Chondrocyte (in vitro differentiated cells): ENCODE measurements around the gene DNAJC11. TPM values are rescaled to one million over a fixed set of nuclear protein-coding genes. Genes with fewer than 3 reads are reported as not detected.

ENCODE experiments used
- DNase-seq: peaks from one replicate; pipeline ENCODE4 v3.0.0; 2021; ENCODE audit warnings: mixed read lengths, low spot score
- H3K27ac Mint-ChIP-seq: one replicate; pipeline ENCODE4 v1.8.0; 2021; ENCODE audit warnings: mild to moderate bottlenecking, moderate library complexity, mixed read lengths; ENCODE audit not compliant: unreplicated experiment
- H3K27me3 Mint-ChIP-seq: 2 replicates; pipeline ENCODE4 v1.8.0; 2021; ENCODE audit warnings: low read depth, mixed read lengths
- H3K36me3 Mint-ChIP-seq: 2 replicates; pipeline ENCODE4 v1.8.0; 2021; ENCODE audit warnings: low read depth, mixed read lengths
- H3K4me1 Mint-ChIP-seq: 2 replicates; pipeline ENCODE4 v1.8.0; 2021; ENCODE audit warnings: low read depth, mild to moderate bottlenecking, mixed read lengths
- H3K4me3 Mint-ChIP-seq: one replicate; pipeline ENCODE4 v1.8.0; 2021; ENCODE audit warnings: mild to moderate bottlenecking, moderate library complexity, mixed read lengths; ENCODE audit not compliant: unreplicated experiment
- H3K9me3 Mint-ChIP-seq: 2 replicates; pipeline ENCODE4 v1.8.0; 2021; ENCODE audit warnings: low read depth, mixed read lengths
- total RNA-seq: library from RNA; stranded (reverse); gene quantifications from 3 replicates; pipeline ENCODE4 v1.2.1, GENCODE V29; 2021
- TF ChIP-seq, protein P1 (sequence below): fragments of 200-600 bp; sonication (generic); IDR thresholded peaks from 2 replicates; pipeline ENCODE4 v1.5.0; 2021; ENCODE audit warnings: antibody characterized with exemption, mild to moderate bottlenecking, moderate library complexity

DNAJC11 gene
- total RNA-seq, 1 donor from 2014 or later: 46.3 TPM

DNA sequence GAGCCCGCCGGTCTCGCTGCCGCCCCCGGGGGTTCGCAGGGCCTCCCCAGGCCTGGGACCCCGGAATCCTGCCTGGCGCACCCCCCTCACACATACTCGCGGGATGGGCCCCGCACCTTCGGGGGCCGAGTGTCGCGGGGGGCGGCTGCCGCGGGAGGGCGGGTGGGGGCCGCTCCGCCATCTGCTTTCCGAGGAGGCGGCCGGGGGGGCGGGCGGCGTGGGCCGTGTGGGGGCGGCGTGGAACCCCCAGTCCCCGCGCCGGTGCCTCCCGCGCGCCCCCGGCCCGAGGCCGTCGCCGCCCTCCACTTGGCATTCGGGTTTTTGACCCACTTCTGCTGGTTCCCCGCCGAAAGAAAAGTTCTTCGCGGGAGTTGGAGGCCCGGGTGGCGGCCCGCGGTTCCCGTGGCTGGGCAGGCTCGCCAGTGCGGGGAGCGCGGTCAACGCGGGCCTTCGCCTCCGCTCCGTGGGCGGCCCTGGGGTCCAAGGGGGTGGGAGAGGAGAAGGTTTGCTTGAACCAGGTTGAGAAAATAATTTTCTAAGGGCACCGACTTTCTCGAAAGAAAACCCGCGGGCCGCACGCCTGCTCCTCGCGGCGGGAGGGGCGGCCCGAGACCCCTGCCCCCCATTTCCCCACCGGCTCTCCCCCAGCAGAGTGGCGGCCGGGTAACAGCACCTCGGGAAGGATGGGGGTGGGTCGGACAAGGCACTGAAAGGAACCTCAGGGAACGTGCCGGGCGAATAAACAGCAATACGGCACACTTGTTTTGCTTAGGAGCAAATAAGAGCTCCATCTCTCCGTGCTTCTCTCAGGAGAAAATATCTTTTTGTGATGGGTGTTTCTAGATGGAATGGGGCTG, 86.5 kb downstream of the DNAJC11 start:
- Mint-ChIP-seq H3K4me3 (peak overlapping the region; percentile 74), H3K9me3 (no peaks in the 10 kb centered on the region), H3K36me3 (peaks cover 8% of the 10 kb centered on the region), H3K27me3 (no peaks in the 10 kb centered on the region), H3K27ac (peak overlapping the region; percentile 86), H3K4me1 (peaks cover 31% of the 10 kb centered on the region)
- DNase-seq: no peak
- TF ChIP-seq, protein P1, sequence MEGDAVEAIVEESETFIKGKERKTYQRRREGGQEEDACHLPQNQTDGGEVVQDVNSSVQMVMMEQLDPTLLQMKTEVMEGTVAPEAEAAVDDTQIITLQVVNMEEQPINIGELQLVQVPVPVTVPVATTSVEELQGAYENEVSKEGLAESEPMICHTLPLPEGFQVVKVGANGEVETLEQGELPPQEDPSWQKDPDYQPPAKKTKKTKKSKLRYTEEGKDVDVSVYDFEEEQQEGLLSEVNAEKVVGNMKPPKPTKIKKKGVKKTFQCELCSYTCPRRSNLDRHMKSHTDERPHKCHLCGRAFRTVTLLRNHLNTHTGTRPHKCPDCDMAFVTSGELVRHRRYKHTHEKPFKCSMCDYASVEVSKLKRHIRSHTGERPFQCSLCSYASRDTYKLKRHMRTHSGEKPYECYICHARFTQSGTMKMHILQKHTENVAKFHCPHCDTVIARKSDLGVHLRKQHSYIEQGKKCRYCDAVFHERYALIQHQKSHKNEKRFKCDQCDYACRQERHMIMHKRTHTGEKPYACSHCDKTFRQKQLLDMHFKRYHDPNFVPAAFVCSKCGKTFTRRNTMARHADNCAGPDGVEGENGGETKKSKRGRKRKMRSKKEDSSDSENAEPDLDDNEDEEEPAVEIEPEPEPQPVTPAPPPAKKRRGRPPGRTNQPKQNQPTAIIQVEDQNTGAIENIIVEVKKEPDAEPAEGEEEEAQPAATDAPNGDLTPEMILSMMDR: no peak

DNA sequence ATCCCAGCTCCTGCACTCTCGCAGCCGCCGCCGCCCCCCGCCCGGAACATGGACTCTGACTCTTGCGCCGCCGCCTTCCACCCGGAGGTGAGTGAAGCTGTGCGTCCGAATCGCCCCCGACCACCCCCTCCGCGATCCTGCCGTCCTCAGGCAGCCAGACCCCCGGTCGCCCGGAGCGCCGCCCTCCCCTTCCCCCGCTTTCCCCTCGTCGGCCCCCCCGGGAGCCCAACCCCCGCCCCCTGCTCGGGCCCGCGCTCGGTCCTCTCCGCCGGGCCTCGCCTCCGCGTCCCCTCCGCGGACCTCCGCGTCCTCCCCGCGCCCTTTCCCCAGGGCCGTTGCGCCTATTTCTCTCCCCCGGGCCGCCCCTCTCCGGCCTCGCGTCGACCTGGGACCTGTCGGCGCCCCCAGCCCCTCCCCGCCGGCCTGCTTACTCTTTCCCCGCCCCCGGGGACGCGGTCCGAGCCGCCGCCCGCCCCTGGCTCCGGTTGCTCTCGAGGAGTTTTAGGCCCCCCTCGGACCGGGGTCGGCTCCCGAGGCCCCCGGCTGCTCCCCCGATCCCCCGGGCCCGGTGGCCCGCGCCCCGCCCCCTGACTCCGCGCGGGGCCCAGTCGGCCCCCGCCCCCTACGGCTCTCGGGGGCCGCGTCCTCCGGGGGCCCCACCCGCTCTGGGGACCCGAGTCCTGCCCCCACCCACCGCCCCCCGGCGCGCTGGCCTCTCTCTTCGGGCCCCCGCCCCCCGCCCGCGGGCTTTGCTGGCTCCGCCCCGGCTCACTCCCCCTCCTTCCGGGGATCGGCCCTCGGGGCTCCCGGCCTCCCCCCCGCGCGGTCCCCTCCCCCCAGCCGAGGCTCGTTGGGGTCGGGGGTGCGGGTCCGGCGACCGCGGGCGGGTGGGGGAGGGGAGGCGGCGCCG, 87.3 kb downstream of the DNAJC11 start:
- Mint-ChIP-seq H3K9me3 (no peaks in the 10 kb centered on the region), H3K4me1 (peaks cover 40% of the 10 kb centered on the region), H3K36me3 (peaks cover 3% of the 10 kb centered on the region), H3K27me3 (no peaks in the 10 kb centered on the region), H3K27ac (peak overlapping the region; percentile 45), H3K4me3 (peak overlapping the region; percentile 68)
- TF ChIP-seq, protein P1: no peak
- DNase-seq: no peak

DNA sequence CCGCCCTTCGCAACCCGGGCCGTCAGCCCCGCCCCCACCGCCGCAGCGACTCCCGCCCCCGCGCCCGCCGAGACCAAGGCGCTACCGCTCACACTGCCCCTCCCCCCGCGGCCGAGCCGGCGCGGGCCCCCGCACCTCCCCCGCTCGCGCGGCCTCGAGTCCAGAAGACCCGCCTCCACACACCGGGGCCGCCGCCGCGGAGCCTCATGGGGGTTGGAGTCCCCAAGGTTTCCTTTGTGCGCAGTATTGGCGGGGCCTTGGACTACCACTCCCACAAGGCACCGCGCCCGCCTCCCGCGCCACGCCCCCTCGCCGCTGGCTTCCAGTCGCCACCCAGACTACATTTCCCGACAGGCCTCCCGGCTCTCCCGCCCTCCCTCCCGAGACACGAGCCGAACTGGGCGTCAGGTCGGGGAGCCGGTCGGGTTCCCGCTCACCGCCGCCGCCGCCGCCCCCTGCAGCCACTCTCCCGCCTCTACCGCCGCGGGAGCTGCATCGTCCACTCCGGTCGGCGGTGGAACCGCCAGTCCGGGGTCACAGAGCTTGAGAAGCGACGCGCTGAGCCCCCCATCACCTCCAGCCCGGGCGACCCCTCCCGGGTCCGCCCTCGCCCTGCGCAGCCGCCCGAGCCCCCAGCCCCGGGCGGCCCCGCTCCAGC, 88.1 kb downstream of the DNAJC11 start, which contains the start of gene PHF13:
TSS of gene PHF13 (plus strand) at position 371 of the 658 bp plus-strand sequence. CDS start 336 bp downstream, outside the sequence.
- H3K36me3 Mint-ChIP-seq: no peaks in the 10 kb centered on the region
- peak within 1 kb of the TSS; percentile 94 for H3K27ac Mint-ChIP-seq

DNA sequence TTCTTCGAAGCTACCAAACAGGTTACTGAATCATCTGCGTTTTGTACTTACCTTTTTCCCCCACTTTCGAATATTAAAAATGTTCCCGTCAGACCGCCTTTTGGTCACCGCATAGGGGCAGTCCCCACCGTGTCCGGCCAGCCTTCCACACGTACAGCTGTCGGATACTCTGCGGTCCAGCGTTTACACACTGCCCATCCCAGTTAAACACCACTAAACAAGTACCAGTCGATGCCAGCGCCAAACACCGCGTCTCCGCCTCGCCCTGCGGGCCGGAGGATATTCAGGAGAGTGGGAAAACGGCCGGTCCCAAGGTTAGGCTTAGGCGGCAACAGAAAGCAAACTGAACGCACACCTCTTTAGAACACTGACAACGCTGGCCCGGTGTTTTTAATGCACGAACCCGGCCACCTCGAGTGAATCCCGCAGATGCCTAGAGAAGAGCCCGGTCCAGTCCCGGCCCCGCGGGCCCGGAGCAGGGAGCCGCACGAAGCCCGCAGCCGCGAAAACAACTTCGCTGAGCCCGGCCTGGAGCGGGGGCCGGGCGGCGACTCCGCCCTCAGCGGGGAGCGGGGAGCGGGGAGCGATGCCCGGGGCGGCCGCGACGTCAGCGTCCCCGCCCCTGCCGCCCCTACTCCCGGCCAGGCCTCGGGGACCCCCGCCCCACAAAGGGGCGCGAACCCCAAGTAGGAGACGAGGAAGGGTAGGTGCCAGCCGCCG, 88.8 kb downstream of the DNAJC11 start:
- H3K4me1 Mint-ChIP-seq: peaks cover 44% of the 10 kb centered on the region
- H3K4me3 Mint-ChIP-seq: peak overlapping the region; percentile 90
- TF ChIP-seq, protein P1: peak; percentile 37
- no peaks in the 10 kb centered on the region for H3K27me3 Mint-ChIP-seq
- H3K9me3 Mint-ChIP-seq: no peaks in the 10 kb centered on the region
- peak overlapping the region; percentile 94 for H3K27ac Mint-ChIP-seq
- DNase-seq: no peak
- no peaks in the 10 kb centered on the region for H3K36me3 Mint-ChIP-seq

More for the DNA sequence above, 88.1 kb downstream of the DNAJC11 start, which contains the start of gene PHF13:
- Mint-ChIP-seq H3K4me3 (peak within 1 kb of the TSS; percentile 90), H3K4me1 (peaks cover 42% of the 10 kb centered on the region), H3K9me3 (no peaks in the 10 kb centered on the region), H3K27me3 (no peaks in the 10 kb centered on the region)
- DNase-seq: peak; percentile 100
- TF ChIP-seq, protein P1: no peak
